NCI-H524 (cell line): ENCODE data around the gene UTP20.
"Not testable (repeated sequence)": the region's sequence is repeated elsewhere in the genome, so short reads cannot be mapped to it uniquely, and the experiment has no call there.

Experiments
- DNase-seq, 2 experiments: peaks; one replicate each; lab custom pipeline; 2025; lab: John Stamatoyannopoulos, UW

The UTP20 gene

DNA sequence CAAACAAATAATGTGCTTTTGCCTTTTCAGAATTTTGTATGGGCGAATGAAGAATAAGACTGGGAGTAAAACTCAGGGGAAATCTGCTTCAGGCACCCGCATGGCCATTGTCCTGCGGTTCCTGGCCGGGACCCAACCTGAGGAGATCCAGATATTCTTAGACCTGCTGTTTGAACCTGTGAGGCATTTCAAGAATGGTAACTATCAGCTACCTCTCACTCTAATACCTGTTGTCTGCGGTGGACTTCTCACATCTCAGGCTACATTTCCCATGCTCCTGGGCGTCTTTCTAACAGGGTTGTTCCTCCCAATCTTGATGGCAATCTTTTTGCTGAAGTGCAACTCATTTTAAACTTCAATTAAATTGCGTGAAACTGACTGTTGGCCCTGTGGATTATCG is 47.1 kb downstream of the UTP20 start:
- no peak for DNase-seq

DNA sequence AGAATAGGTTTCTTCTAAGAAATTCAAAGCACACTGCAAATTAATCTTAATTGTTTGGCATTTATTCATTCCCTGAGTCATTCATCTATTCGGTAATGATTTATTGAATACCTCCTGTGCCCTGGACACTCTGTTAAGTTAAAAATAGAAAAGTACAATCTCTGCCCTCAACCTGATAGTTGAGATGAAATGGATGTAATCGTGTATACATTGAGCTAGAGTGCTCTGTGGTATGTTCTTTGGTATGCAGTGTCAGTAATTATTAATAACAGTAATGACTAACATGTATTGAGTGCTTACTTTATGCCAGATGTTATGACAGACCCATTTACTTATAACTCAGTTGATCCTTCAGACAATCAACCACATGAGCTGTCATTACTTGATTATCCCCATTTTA is 47.6 kb downstream of the UTP20 start:
- DNase-seq = no peak

DNA sequence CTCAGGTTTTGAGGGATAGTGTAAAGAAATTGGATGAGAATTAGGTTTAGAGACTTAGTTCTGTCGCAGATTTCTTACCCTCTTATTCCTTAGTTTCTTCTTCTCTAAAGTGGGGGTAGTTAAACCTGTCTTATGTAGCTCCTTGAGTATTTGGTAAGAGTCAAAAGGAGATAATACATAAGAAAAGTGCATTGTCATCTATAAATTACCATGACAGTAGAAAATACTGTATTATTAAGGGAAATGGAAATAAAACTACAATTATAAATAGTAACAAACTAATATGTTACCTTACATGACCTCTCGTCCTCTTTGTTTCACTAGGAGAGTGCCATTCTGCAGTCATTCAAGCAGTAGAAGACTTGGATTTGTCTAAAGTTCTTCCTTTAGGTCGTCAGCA is 49.0 kb downstream of the UTP20 start:
- no peak for DNase-seq

DNA sequence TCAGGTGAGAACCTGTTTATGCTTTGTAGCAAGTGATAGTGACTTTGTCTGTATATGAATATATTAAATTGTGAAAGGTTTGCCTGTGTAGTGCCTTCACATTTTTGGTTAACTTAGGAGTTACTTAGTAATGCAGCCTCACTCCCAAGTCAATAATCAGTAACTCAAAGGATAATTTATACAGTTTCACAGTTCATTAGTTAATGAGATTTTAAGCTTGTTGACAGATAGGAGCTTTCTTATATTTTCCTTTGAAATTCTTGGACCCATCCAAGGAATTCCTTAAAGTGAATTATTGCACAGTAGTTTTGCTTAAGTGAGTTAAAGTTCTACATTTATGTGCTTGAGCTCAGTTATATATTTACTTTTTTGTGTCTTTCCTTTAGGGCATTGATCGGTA is 50.7 kb downstream of the UTP20 start:
- DNase-seq = no peak

DNA sequence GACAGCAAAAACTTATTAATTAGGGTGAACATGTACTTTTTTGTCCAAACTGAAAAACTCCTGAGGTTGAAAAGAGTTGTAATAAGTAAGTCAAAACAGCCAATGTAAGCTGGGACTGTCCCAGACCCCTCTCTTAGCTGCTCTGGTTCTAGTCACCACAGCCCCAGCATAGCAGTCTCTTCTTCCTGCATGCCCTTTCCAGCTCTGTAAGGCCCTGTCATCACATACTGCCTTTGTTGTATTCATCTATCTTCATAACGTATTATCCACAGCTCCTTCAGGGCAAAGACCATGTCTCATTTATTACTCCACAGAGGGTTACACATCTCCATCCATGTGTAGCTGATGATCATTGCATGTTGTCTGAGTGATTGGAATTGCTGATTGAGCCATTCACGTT is 56.5 kb downstream of the UTP20 start:
- DNase-seq = no peak

DNA sequence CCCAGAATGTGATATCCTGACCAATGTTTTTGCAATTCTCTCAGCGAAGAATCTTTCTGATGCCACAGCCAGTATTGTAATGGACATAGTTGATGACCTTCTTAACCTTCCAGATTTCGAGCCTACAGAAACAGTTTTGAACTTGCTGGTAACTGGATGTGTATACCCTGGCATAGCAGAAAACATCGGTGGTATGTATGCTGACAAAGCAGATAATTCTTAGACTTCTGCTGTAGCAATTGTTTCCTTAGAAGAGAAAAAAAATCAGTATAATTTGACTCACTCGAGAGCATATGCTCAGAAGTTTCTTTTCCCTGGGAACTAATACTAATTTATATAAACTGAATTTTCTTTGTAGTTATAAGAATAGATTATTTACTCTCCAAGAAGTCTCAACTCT is 58.2 kb downstream of the UTP20 start:
- no peak for DNase-seq

DNA sequence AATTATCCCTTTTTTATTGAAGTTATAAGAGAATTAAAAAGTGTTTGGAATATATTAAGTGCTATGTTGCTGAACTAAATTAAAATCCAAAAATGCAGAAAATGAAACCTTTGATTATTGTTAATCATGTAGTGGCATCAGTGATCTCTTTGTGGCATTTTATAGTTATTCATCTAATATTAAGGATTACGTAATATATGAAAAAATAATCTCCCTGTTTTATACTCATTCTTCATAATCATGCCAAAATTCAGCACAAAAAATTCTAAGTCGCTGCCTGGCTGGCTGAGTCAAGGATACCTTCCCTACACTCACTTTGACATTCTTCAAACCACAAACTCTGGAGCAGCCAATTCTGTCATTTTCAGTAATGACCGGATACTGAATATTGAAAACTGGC is 64.0 kb downstream of the UTP20 start:
- no peak for DNase-seq

DNA sequence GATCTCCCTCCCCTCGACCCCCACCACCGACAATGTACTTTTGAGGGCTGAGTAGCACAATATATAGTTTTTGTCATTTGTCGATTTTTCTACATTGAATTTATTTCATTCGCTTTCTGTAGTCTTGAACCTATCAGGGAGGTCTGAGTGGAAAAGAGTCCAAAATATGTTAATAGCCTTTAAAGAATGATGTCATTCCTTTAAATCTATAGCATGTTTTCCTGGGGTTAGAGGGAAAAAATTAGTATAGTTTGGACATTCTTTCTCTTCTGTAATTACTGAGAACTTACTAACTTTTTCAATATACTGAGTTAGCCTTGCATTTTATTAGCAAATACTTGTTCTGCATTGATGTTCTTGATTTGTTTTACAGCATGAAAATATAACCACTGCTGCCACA is 71.8 kb downstream of the UTP20 start:
- no peak for DNase-seq

DNA sequence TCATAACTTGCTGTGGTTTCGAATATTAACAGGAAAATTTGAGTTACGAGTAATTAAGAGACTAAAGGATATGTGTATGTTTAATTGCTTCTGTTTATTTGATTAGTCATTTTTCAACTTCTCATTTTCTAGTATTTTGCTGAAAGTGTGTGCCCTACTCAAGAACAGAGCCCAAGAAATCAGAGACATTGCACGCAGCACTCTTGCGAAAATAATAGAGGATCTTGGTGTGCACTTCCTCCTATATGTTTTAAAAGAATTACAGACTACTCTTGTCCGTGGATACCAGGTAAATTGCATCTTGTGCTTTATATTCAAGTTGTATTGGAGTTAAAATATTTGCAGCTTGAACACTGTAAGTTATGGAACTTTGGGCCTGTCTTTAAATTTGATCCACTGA is 76.9 kb downstream of the UTP20 start:
- DNase-seq = no peak

DNA sequence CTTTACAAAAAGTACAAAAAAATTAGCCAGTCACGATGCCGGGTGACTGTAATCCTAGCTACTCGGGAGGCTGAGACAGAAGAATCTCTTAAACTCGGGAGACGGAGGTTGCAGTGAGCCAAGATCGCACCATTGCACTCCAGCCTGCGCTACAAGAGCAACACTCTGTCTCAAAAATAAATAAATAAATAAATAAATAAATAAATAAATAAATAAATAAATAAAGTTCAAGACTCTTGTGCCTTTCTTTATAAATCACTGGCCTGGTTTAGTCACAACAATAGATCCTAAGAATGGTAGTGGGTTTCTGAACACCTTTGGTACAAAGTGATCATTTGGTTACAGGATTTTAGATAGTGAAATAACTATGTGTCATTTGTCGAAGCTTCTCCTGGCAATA is 81.5 kb downstream of the UTP20 start:
- DNase-seq = no peak

DNA sequence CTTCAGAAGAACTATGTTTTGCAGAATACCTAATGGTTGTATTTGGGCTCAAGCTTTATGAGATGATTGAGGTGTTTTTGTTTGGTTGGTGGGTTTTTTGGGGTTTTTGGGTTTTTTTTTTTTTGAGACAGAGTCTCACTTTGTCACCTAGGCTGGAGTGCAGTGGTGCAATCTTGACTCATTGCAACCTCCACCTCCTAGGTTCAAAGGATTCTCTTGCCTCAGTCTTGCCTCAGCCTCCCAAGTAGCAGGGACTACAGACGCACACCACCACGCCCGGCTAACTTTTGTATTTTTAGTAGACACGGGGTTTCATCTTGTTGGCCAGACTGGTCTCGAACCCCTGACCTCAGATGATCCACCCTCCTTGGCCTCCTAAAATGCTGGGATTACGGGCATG is 88.1 kb downstream of the UTP20 start:
- DNase-seq = no peak

DNA sequence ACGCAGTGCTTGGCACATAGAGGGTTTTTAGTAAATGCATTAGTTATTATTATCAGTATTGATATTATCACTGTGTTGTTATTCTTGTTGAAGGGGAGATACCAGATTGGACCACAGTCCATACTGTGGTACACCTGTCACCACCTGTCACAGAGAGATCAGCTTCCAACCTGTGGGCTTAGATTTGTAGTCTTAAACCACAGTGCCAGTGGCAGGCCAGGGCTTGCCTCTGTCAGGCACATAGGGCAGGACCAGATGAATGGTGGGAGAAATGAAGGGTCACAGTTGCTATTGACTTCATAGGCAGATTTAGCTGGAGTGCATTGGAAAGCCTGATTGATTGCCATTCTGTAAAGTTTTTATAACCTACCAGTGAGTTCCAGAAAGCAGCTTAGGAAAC is 92.5 kb downstream of the UTP20 start:
- no peak for DNase-seq

DNA sequence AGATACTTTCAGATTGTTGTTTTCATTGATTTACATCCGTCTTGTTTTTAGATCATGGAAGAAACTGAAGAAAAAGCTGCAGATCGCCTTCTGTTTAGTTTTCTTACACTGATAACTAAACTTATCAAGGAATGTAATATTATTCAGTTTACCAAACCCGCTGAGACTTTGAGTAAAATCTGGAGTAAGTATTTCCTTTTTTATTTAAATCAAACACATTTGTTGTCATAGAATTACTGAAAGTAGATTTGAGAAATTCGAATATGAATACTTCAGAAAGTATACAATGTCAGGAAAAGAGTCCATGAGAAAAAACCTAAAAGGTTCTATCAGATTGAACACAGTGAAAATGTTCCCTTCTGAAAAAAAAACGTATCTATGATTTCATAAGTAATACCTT is 95.7 kb downstream of the UTP20 start:
- DNase-seq = no peak

DNA sequence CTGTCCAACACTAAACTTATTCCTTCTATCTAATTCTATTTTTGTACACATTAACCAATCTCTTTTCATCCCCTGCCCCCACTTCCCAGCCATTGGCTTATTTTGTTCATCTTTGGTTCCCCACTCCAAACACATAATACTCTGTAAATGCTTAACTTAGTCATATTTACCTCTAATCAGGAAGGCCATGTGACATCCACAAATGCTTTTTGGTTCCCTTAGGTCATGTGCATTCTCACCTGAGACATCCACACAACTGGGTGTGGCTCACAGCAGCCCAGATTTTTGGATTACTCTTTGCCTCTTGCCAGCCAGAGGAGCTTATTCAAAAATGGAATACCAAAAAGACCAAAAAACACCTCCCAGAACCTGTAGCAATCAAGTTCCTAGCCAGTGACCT is 99.2 kb downstream of the UTP20 start:
- no peak for DNase-seq

DNA sequence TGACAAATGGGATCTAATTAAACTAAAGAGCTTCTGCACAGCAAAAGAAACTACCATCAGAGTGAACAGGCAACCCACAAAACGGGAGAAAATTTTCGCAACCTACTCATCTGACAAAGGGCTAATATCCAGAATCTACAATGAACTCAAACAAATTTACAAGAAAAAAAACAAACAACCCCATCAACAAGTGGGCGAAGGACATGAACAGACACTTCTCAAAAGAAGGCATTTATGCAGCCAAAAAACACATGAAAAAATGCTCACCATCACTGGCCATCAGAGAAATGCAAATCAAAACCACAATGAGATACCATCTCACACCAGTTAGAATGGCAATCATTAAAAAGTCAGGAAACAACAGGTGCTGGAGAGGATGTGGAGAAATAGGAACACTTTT is 111.3 kb downstream of the UTP20 start:
- not testable (repeated sequence) for DNase-seq

DNA sequence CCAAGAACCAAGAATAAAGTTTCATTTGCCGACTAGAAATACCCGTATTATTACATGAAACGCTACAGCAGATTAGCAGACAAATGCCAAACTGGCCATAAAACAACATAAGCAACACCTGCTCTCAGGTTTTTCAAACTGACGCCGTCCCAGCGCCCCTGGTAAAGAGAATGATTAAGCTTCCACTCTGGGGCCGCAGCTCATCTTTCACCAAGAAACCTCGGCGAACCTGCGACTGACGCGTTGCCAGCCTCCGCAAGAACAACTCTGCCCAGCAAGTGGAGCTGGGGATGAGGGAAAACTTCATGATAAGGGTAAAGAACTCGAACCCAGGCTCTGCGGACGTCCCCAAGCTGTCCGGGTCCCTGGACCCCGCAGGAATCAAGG is 127.1 kb downstream of the UTP20 start:
- peak in 1 of 2 experiments; percentile 53 for DNase-seq

DNA sequence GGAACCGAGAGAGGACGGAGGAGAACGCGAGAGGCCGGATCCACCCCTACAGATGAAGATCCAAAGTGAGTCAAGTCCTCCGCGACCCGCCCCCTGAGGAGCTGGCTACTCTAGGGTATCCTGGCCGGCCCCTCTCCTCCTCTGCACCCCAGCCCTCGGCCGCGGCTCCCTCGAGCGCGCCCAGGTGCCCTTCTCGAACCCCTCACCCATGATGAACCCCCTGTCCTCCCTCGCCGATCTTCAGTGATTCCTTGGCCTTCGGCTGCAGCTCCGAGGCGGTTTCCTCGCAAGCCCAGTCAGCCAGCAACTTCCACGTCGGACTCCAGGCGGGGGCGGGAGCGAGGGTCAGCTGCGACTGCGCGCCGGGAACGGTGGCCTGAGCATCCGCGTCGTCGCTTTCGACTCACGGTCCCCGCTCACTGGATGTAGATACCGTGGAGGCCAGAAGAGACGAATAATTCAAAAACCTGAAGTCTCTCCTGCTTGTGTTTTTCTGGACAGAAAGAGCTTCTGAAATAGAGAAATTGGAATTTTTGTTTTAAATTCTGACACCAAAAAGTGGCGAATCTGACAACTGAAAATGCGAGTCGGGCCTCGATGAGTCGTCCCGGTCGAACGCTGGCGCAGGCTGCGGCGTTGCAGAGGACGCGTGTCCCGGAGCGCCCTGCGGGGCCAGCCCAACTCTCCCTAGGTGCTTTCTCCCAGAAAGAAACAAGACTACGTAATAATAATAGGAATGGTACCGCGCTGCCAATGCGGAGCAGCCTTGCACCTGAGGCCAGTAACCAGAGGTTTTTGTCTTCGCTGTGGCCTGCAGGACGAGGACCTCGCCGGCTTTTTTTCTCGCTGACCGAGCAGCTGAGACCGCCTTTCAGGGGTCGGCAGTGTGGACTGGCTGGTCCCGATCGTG is 127.8 kb downstream of the UTP20 start, which contains the start of gene ARL1:
Gene ARL1, minus strand, starts transcription at position 337 of the 910 bp plus-strand sequence. Its CDS starts 127 bp downstream, at position 210.
- DNase-seq = peak; percentile 64 to 83

DNA sequence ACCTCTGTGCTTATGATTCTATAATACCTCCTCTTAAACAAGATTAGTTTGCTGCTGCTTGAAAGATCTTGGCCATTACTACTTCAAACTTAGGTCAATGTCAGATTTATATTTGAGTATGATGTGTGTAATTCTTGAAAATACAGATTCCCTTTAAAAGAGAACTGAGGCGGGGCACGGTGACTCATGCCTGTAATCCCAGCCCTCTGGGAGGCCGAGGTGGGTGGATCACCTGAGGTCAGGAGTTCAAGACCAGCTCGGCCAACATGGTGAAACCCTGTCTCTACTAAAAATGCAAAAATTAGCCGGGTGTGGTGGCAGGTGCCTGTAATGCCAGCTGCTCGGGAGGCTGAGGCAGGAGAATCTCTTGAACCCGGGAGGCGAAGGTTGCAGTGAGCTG is 130.3 kb downstream of the UTP20 start:
- not testable (repeated sequence) for DNase-seq

DNA sequence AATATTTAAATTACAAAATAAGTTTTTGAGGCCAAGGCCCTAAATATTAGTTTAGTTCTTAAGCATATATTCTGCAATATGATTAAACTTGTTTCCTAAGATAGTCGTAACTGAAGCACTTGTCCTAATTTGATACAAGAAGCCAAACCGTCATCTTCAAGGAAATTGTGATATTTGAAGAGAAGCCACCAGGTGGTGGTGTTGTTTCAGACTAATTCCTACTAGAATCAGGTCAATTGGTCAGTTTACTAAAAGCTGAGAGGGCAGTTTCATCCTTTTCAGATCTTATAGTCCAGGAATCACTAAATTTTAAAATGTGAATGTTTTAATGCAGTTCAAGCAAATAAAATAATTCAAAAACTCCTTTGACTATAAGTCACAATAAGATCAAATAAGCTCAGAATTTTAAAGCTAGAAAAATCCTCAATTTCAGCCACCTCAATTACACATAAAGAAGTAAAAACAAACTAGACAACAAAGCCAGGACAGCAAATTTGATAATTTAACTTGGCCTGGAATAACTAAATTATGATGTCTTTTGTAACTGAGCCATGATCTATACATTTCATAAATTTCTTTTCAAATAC is 134.7 kb downstream of the UTP20 start:
- DNase-seq = peak; percentile 1 to 54

DNA sequence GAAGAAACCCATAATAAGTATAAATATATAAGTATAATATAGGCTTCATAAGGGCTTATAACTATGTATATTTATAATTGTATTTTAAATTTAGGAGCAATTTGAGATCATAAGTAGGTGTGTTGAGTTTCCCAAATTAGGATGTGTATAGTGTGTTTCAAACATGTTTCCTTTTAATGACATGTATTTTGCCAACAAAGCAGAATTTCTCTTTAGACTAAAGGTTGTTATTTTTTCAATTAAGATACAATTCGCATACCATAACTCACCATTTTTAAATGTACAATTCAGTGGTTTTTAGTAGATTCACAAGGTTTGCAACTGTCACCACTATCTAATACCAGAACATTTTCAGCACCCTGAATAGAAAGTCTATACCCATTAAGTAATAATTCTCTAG is 135.3 kb downstream of the UTP20 start:
- DNase-seq = no peak

DNA sequence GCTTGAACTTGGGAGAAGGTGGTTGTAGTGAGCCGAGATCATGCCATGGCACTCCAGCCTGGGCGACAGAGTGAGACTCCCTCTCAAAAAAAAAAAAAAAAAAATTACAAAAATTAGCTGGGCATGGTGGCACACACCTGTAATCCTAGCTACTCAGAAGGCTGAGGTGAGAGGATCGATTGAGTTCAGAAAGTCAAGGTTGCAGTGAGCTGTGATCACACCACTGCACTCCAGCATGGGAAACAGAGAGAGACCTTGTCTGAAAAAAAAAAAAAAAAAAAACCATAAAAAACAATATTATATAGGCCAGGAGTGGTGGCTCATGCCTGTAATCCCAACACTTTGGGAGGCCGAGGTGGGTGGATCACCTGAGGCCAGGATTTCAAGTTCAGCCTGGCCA is 142.2 kb downstream of the UTP20 start:
- not testable (repeated sequence) for DNase-seq

DNA sequence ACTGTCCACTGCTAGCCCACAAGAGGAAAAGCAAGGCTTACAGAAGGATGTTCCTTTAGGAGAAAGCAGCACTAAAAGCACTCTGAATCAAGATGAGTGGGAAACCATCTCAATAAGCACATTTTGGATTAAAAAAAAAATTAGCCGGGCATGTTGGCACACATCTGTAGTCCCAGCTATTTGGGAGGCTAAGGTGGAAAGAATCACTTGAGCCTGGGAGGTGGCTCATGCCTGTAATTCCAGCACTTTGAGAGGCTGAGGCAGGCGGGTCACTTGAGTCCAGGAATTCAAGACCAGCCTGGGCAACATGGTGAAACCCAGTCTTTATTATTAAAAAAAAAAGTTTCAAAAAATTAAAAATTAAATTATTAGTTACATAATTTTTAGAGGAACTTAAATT is 144.7 kb downstream of the UTP20 start:
- DNase-seq = no peak

DNA sequence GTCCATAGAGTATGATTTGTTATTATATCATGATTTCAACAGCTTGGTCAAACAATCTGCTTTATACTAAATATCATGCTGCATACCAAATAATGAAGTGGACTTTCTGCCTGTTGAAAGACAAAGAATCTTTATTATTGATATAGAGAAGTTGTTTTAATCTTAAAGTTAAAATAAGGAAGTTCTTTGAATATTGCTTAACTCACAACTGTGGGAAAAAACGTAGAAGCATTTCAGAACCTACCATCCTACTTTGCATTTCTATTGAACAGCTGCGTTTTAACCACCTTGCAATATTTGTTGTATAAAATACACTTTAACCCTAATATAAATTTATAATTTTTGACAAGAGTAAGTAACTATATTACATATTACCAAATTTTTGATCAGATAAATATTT is 150.6 kb downstream of the UTP20 start:
- DNase-seq = no peak

DNA sequence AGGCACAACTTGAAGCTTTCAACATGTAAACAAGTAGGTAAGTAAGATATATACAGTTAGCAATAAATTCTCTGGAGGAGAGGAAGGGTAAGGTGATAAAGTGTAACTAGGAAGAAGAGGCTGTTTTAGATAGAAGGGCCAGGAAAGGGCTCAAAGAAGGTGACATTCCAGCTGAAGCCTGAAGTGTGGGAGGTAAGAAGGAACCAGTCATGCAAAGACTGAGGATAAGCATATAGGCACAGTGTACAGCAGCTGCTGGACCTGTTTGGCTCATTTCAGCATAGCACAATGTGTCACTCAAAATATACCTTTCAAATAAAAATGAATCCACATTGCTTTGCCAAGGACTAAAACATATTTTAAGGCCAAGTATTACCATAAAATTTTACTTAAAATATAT is 156.2 kb downstream of the UTP20 start:
- no peak for DNase-seq
